HCT116 (cell line): ENCODE results near the gene GABBR2.

ENCODE experiments used
- CBX3 ChIP-seq: IDR thresholded peaks from 2 replicates; pipeline ENCODE4 v1.6.1; 2012; ENCODE audit warnings: low read depth
- EGR1 ChIP-seq: IDR thresholded peaks from 2 replicates; pipeline ENCODE4 v1.6.1; 2012; ENCODE audit warnings: low read depth
- EZH2 ChIP-seq: fragments of 200-600 bp; sonication (generic); IDR thresholded peaks from 2 replicates; pipeline ENCODE4 v1.6.1; 2017; ENCODE audit warnings: antibody characterized with exemption, mixed run types
- POLR2A ChIP-seq: IDR thresholded peaks from 2 replicates; pipeline ENCODE4 v1.7.0; 2011; ENCODE audit warnings: borderline replicate concordance; ENCODE audit not compliant: insufficient read depth, insufficient read length; ENCODE audit errors: extremely low read depth
- POLR2AphosphoS5 ChIP-seq: IDR thresholded peaks from 2 replicates; pipeline ENCODE4 v1.6.1; 2011; ENCODE audit warnings: mild to moderate bottlenecking, low read depth, low read length, moderate library complexity
- SIN3A ChIP-seq: IDR thresholded peaks from 2 replicates; pipeline ENCODE4 v1.6.1; 2012; ENCODE audit warnings: low read depth
- YY1 ChIP-seq: IDR thresholded peaks from 2 replicates; pipeline ENCODE4 v1.6.1; 2011; ENCODE audit warnings: low read length, low read depth, moderate library complexity, mild to moderate bottlenecking; ENCODE audit not compliant: insufficient replicate concordance; ENCODE audit errors: extremely low read depth
- ZNF274 ChIP-seq: fragments of 200-500 bp; sonication (Bioruptor generic); IDR thresholded peaks from 2 replicates; pipeline ENCODE4 v1.6.1; 2014; ENCODE audit warnings: mild to moderate bottlenecking, low read depth, low read length, inconsistent platforms
- TF ChIP-seq, protein P1 (sequence below), 3 experiments: fragments of 200-600 bp in 1 of 3; sonication (generic) in 1 of 3; IDR thresholded peaks in 2 of 3; conservative IDR thresholded peaks in 1 of 3; 2 replicates each; pipeline ENCODE4 v1.5.1; 2012 to 2017; ENCODE audit warnings: low read depth in 2 of 3, low read length in 2 of 3, antibody characterized with exemption in 1 of 3, borderline replicate concordance in 1 of 3, control low read depth in 1 of 3, mild to moderate bottlenecking in 1 of 3, mixed read lengths in 1 of 3, mixed run types in 1 of 3, moderate library complexity in 1 of 3; ENCODE audit not compliant: insufficient read depth in 1 of 3
- TF ChIP-seq, protein P2 (sequence below): IDR thresholded peaks from 2 replicates; pipeline ENCODE4 v1.6.1; 2012
- TF ChIP-seq, protein P3 (sequence below): IDR thresholded peaks from 2 replicates; pipeline ENCODE4 v1.6.1; 2011; ENCODE audit warnings: mild to moderate bottlenecking, low read length, moderate library complexity; ENCODE audit not compliant: insufficient replicate concordance; ENCODE audit errors: extremely low read depth

DNA sequence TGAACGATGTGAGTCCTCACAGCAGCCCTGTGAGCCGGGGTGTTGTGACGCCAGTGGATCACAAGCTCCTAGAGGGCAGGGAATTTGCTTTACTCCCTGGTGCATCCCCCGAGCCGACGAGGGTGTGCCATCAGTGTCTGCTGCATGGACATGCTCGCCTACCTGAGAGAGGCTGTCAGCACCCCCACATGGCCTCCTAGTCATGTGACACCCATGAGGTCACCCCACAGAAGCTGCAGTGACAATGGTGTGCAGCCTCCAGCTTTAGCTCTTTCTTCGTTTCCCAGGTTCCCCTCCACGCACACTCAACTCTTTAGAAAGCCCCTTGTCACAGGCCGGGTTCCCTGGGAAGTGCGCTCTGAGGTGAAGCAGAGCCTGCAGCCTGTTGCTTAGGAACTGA, 19.8 kb upstream of the GABBR2 start:
- TF ChIP-seq EZH2 (no peak), CBX3 (no peak), YY1 (no peak), POLR2A (no peak), SIN3A (no peak), EGR1 (no peak), POLR2AphosphoS5 (no peak), ZNF274 (no peak)
- TF ChIP-seq, protein P1, sequence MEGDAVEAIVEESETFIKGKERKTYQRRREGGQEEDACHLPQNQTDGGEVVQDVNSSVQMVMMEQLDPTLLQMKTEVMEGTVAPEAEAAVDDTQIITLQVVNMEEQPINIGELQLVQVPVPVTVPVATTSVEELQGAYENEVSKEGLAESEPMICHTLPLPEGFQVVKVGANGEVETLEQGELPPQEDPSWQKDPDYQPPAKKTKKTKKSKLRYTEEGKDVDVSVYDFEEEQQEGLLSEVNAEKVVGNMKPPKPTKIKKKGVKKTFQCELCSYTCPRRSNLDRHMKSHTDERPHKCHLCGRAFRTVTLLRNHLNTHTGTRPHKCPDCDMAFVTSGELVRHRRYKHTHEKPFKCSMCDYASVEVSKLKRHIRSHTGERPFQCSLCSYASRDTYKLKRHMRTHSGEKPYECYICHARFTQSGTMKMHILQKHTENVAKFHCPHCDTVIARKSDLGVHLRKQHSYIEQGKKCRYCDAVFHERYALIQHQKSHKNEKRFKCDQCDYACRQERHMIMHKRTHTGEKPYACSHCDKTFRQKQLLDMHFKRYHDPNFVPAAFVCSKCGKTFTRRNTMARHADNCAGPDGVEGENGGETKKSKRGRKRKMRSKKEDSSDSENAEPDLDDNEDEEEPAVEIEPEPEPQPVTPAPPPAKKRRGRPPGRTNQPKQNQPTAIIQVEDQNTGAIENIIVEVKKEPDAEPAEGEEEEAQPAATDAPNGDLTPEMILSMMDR (IDR thresholded peaks at IDR 0.05 in 2 of 3, conservative IDR thresholded peaks at IDR 0.05 in 1 of 3; ENCODE audit: borderline replicate concordance in 1 of 3, insufficient read depth in 1 of 3, low read depth in 2 of 3, low read length in 2 of 3), result no peak
- TF ChIP-seq, protein P2, sequence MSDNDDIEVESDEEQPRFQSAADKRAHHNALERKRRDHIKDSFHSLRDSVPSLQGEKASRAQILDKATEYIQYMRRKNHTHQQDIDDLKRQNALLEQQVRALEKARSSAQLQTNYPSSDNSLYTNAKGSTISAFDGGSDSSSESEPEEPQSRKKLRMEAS, result no peak
- TF ChIP-seq, protein P3, sequence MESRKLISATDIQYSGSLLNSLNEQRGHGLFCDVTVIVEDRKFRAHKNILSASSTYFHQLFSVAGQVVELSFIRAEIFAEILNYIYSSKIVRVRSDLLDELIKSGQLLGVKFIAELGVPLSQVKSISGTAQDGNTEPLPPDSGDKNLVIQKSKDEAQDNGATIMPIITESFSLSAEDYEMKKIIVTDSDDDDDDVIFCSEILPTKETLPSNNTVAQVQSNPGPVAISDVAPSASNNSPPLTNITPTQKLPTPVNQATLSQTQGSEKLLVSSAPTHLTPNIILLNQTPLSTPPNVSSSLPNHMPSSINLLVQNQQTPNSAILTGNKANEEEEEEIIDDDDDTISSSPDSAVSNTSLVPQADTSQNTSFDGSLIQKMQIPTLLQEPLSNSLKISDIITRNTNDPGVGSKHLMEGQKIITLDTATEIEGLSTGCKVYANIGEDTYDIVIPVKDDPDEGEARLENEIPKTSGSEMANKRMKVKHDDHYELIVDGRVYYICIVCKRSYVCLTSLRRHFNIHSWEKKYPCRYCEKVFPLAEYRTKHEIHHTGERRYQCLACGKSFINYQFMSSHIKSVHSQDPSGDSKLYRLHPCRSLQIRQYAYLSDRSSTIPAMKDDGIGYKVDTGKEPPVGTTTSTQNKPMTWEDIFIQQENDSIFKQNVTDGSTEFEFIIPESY, result no peak
